ENCODE data around the gene SLC16A10.

DNA sequence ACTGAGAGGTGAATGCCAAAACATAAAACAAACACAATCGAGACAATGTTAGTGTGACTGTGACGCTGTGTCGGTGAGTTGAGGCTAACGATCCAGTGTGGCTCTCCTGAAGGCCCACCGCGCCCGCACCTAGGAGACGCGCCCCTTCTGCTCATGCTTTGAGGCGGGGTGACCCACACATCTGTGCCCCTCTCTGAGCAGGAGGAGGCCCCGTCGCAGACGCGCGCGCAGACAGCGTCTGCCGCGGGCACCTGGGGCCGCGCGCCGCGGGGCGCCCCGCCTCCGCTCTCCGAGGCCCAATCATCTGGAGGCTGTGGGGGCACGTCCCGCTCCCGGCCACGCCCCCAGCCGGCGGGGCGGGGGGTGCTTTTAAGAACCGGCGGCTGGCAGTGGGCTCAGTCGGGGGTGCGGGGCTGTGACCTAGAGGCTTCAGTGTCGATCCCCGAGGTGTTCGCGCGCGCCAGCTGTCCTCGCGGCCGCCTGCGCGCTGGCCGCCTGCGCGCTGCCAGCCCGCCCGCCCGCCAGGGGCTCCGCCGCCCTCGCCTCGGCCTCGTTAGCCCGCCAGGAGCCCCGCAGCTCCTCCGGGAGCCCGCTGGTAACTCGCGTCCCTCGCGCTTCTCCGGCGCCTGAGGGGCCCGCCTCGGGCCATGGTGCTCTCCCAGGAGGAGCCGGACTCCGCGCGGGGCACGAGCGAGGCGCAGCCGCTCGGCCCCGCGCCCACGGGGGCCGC, at the start of gene SLC16A10:
- TF ChIP-seq, protein P1, sequence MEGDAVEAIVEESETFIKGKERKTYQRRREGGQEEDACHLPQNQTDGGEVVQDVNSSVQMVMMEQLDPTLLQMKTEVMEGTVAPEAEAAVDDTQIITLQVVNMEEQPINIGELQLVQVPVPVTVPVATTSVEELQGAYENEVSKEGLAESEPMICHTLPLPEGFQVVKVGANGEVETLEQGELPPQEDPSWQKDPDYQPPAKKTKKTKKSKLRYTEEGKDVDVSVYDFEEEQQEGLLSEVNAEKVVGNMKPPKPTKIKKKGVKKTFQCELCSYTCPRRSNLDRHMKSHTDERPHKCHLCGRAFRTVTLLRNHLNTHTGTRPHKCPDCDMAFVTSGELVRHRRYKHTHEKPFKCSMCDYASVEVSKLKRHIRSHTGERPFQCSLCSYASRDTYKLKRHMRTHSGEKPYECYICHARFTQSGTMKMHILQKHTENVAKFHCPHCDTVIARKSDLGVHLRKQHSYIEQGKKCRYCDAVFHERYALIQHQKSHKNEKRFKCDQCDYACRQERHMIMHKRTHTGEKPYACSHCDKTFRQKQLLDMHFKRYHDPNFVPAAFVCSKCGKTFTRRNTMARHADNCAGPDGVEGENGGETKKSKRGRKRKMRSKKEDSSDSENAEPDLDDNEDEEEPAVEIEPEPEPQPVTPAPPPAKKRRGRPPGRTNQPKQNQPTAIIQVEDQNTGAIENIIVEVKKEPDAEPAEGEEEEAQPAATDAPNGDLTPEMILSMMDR (IDR thresholded peaks at IDR 0.05), result no peak
- TF ChIP-seq POLR2A (IDR thresholded peaks at IDR 0.05), result no peak

Data from lower leg skin (tissue), 3 donors.